Activated CD4-positive, CD25-positive, alpha-beta regulatory T cell (primary cell): Measurements from ENCODE around the gene VWA3B.
"Not testable (repeated sequence)": the region's sequence is repeated elsewhere in the genome, so short reads cannot be mapped to it uniquely, and the experiment has no call there.

ENCODE experiments used
- DNase-seq, 4 experiments: peaks; one replicate each; lab custom pipeline; 2025; lab: John Stamatoyannopoulos, UW

Gene VWA3B

GRCh38 chr2:98130073-98130472 is 43.1 kb downstream of the VWA3B start:
- not testable (repeated sequence) for DNase-seq

GRCh38 chr2:98134172-98135005 is 47.4 kb downstream of the VWA3B start:
- no peak for DNase-seq

- no peak for DNase-seq
Measured at GRCh38 chr2:98137196-98137595, 50.2 kb downstream of the VWA3B start.

- not testable (repeated sequence) for DNase-seq
Measured at GRCh38 chr2:98138978-98139377, 52.0 kb downstream of the VWA3B start.

- no peak for DNase-seq
Measured at GRCh38 chr2:98140210-98140609, 53.2 kb downstream of the VWA3B start.

- no peak for DNase-seq
Measured at GRCh38 chr2:98142106-98142791, 55.3 kb downstream of the VWA3B start.

- no peak for DNase-seq
Measured at GRCh38 chr2:98145070-98145469, 58.1 kb downstream of the VWA3B start.

- DNase-seq: not testable (repeated sequence)
Measured at GRCh38 chr2:98147900-98148299, 60.9 kb downstream of the VWA3B start.

GRCh38 chr2:98148595-98149332 is 61.8 kb downstream of the VWA3B start:
- no peak for DNase-seq

GRCh38 chr2:98149333-98149697 is 62.3 kb downstream of the VWA3B start:
- DNase-seq: no peak

- DNase-seq: no peak
Measured at GRCh38 chr2:98153481-98153880, 66.5 kb downstream of the VWA3B start.

- DNase-seq: no peak
Measured at GRCh38 chr2:98155291-98155690, 68.3 kb downstream of the VWA3B start.

- no peak for DNase-seq
Measured at GRCh38 chr2:98155716-98156115, 68.7 kb downstream of the VWA3B start.

- no peak for DNase-seq
Measured at GRCh38 chr2:98156304-98156703, 69.3 kb downstream of the VWA3B start.

GRCh38 chr2:98157557-98157956 is 70.6 kb downstream of the VWA3B start:
- DNase-seq: no peak

GRCh38 chr2:98158305-98158704 is 71.3 kb downstream of the VWA3B start:
- no peak for DNase-seq

- no peak for DNase-seq
Measured at GRCh38 chr2:98160554-98160953, 73.6 kb downstream of the VWA3B start.

- DNase-seq: no peak
Measured at GRCh38 chr2:98161186-98161585, 74.2 kb downstream of the VWA3B start.

- no peak for DNase-seq
Measured at GRCh38 chr2:98164256-98164655, 77.3 kb downstream of the VWA3B start.

- no peak for DNase-seq
Measured at GRCh38 chr2:98165516-98166071, 78.6 kb downstream of the VWA3B start.

- DNase-seq: no peak
Measured at GRCh38 chr2:98167916-98168315, 80.9 kb downstream of the VWA3B start.

- DNase-seq: no peak
Measured at GRCh38 chr2:98170076-98170475, 83.1 kb downstream of the VWA3B start.
